Stimulated activated CD4-positive, alpha-beta T cell treated with anti-CD3 and anti-CD28 coated beads, Interleukin-15, amount 100 ng/mL, for 1 hour (primary cell): ENCODE results near the gene LAMP5.

Experiments used
- DNase-seq, 2 donors: peaks; one replicate each; pipeline ENCODE4 v3.0.0-alpha.2; 2020; ENCODE audit warnings: low read depth in 1 of 2, low spot score in 1 of 2

LAMP5 gene

DNA sequence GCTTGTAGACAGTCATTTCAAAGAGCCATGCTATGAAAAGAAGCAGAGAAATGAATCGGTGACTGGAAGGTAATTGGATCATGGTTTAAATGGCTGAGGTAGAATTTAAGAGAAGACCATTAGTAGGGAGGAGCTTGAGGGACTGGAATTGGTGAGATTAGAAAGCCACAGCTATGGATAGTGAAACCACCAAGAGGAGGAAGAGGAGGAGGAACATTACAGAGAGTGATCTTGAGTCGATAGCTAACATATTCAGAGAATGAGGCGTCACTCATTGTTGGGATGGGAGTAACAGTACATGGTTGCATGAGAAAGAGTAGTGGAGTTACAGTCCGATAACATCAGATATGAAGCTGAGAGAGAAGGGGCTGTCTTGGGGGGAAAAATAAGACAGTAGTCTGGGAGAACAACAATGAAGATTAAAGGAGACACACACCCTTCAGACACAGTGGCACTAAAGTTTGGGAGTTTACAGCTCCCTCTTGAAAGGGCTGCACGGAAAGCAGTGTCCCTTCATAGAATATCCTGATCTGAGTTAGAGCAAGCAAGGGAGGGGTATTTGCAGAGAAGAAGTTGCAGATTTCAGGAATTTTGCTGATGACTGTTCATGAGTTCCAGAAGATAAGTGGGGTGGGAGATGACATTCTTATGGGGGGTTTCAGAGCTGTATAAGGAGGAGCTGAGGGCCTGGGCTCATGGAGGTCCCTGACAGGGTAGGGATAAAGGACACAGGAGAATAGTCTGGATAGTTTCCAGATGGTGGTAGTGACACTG lies 15.1 kb upstream of the LAMP5 start:
- DNase-seq, result no peak

GRCh38 chr20:9500121-9500520 lies 14.3 kb upstream of the LAMP5 start:
- no peak for DNase-seq

GRCh38 chr20:9501473-9501872 lies 12.9 kb upstream of the LAMP5 start:
- DNase-seq, result no peak

GRCh38 chr20:9503526-9504245 lies 10.7 kb upstream of the LAMP5 start:
- DNase-seq, result no peak

- no peak for DNase-seq
Observed at GRCh38 chr20:9506280-9506821, 8.0 kb upstream of the LAMP5 start.

DNA sequence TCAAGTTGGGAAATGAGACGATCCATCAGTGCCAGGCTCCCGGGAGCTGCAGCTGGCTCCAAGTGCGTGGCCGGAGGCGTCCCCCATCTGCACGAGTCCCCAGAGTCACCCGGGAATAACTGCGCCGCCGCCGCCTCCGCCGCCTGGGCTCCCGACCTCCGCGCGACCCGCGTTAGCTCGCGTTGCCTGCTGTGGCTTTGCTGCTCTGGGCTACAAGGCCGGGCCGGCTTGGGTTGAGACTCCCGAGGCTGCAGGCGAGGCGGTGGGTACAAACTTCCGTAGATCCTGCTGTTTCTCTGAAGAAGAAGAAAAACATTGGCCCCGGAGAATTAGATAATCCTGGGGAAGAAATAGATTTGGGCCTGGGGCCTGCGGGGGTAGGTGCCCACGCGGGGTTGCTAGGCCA lies 7.4 kb upstream of the LAMP5 start:
- DNase-seq, result no peak

DNA sequence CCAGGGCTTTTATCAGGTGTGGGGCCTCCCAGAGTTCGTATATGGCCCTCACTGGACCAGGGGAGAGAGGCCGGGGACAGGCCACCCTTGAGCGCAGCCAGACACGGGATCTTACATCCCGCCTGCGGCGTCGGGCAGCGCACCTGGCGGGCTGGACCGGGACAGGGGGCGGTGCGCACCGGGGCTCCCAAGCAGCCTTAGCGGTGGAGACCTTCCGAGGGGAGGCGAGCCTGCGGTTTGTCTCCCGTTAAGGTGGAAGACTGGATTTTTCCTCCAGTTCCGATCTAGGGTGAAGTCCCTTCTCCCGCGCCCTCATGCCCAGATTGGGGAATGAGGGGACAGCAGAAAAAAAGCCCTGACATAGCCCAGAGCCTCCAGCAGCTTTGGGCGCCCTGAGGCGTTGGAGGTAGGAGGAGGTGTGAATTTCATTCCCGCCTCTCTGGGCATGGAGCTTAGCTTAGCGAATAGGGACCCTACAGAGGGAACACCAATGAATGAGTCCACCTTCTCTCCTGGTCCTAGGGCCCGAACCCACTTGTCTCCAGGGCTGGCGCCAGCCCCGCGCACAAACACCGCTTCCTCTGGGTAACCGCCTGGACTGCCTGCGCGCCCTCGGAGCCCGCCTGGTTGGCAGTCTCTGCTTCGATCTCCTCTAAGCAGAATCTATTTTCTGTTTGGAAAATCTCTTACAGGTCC lies 6.7 kb upstream of the LAMP5 start:
- no peak for DNase-seq

DNA sequence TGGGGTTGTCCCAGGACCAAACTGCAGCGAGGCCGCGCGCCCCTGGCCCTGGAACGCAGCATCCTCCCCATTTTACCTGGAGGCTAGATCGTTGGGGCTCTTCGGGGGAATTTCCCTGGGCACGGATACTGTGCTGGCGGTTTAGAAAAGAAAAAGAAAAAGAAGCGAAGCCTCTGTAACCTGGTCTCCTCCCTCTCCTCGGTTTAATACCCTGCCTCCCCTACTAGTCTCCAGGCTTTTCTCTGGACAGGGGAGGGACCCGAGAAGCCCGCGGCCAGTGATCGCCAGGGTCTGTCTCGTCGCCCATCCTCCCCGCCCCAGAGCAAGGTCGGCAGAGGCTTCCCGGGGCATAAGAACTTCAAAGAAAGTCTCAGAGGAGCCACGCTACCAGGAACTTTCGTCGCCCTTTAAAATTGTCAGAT lies 6.1 kb upstream of the LAMP5 start:
- DNase-seq, result no peak

GRCh38 chr20:9508696-9509178 lies 5.7 kb upstream of the LAMP5 start:
- DNase-seq, result no peak

- DNase-seq, result no peak
Observed at GRCh38 chr20:9509246-9509645, 5.1 kb upstream of the LAMP5 start.

GRCh38 chr20:9510911-9511310 lies 3.5 kb upstream of the LAMP5 start:
- DNase-seq, result no peak

GRCh38 chr20:9514072-9514460 lies 324 bp upstream of the LAMP5 start:
- DNase-seq, result no peak

DNA sequence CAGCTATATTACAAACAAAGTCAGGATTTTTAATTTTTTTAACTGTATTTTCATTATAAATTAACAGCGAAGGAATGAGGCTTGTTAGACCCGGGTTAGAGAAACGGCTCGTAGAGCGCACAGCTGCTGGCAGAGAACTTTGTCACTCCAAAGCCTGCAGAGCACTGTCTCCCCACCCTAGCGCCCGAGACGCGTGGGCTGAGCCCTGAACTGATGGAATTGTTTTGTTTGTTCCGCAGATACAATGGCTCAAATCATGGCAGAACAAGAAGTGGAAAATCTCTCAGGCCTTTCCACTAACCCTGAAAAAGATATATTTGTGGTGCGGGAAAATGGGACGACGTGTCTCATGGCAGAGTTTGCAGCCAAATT lies 810 bp downstream of the LAMP5 start:
- no peak for DNase-seq

- DNase-seq, result no peak
Observed at GRCh38 chr20:9515741-9516233, 1.4 kb downstream of the LAMP5 start.

- no peak for DNase-seq
Observed at GRCh38 chr20:9516234-9516871, 2.0 kb downstream of the LAMP5 start.

DNA sequence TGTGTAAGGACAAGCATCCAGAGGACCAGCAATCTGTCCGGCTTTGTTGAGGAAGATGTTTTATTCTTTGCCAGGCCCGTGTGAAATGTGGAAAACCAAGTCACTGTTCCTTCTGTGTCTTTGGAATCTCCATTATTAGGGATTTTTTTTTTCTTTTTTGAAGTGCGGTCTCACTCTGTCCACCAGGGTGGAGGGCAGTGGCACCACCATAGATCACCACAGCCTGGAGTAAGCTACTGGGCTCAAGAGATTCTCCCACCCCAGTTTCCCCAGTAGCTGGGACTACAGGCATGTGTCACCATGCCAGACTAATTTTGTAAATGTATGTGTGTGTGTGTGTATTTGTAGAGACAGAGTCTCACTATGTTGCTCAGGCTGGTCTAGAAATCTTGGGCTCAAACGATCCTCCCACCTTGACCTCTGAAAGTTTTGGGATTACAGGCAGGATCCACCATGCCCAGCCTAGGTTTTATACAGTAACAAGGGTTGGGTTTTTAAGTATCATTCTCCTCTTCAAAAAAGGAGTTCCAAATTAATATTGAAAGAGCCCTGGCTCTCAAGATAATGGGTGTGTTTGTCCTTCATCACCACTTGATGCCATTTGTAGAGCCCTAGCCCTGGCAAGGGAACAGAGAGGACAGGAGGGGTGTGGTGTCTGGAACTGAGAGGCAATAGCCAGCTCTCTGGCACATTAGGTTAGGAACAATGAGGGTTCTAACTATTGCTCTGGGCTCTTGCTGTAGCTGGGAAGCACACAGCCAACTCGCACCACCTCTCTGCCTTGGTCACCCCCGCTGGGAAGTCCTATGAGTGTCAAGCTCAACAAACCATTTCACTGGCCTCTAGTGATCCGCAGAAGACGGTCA lies 3.1 kb downstream of the LAMP5 start:
- DNase-seq, result no peak

GRCh38 chr20:9518576-9519175 lies 4.3 kb downstream of the LAMP5 start:
- DNase-seq, result no peak

GRCh38 chr20:9520086-9520485 lies 5.7 kb downstream of the LAMP5 start:
- no peak for DNase-seq

DNA sequence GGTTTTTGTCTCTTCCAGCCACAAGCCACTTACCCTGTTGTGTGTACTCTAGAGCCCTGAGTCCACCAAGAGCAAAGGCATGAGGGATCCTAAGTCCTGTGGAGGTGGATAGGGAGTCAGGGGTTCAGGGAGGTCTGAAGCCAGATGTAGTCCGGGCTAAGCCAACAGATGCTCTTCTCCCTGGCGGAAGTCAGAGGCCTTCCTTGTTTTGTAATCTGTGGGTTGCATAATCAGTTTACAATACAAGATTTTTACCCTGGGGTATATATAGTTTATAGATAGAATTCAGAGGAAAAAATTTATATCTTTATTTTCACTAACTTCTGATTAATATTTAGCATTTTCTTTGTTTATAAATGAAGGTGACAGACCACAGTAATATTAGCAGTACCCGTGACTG lies 9.2 kb downstream of the LAMP5 start:
- DNase-seq, result no peak

DNA sequence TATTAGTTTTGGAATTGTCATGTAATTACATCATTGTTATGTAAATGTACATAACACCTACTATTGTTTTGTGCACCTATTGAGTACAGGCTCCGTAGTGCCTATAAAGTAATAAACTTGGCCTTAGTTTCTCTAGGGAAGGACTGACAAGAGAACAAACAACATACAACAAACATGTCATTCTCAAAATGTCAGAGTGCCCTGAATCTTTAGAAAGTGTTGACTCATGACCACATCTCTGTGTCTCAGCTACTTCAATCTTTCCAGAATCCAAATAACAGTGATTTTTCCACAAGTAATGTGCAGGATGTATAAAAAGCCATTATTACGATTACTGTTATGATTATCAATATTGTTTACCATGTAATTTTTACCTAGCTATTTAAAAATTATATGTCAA lies 17.2 kb downstream of the LAMP5 start:
- no peak for DNase-seq
